Prostate gland (tissue), 2 donors: ENCODE measurements around the gene PPP2R5C.

Source experiments
- CTCF ChIP-seq, 4 experiments: fragments of 200-600 bp in 2 of 4; fragments of 450-650 bp in 2 of 4; sonication (generic) in 2 of 4; IDR thresholded peaks; 1 replicate in 3 of 4; 2 replicates in 1 of 4; pipeline ENCODE4 v1.5.1; 2016 to 2019; ENCODE audit warnings: antibody characterized with exemption in 4 of 4, mild to moderate bottlenecking in 2 of 4, moderate library complexity in 2 of 4
- POLR2A ChIP-seq: fragments of 450-650 bp; IDR thresholded peaks from one replicate; pipeline ENCODE4 v1.6.1; 2016; ENCODE audit warnings: antibody characterized with exemption, mild to moderate bottlenecking
- POLR2AphosphoS5 ChIP-seq: sonication (generic); formaldehyde crosslinking; IDR thresholded peaks from one replicate; pipeline ENCODE4 v1.6.1; 2017; ENCODE audit warnings: antibody characterized with exemption

DNA sequence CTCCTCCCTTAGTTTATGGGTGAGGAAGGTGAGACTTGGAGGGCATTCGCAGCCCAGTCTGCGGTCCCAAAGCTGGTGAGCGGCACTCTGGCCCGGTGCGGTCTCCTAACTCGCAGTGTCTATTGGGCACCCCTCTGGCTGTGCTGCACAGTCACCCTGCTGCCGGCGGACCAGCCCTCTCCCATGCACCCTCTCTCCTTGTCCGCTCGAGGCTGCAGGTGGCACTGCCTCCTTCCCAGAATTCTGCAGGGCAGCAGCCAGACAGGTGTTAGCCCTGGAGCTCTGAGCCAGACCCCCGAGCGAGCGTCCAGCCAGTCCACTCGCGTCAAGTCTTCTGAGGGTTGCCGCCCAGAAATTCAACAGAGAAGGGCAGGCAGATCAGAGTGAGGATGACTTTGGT is 146.1 kb downstream of the PPP2R5C start:
- TF ChIP-seq CTCF (IDR thresholded peaks at IDR 0.05) (no peak), POLR2AphosphoS5 (no peak), POLR2A (no peak)
